GM19372 (cell line): ENCODE data around the gene VAC14.

Experiments
- ATAC-seq: cut with Tn5 transposase; IDR thresholded peaks from one replicate; pipeline ENCODE4 v1.9.1; 2021; ENCODE audit warnings: mild to moderate bottlenecking, low read depth, moderate library complexity; ENCODE audit not compliant: unreplicated experiment

VAC14 gene

GRCh38 chr16:70788668-70789594 lies 12.0 kb downstream of the VAC14 start:
- ATAC-seq, result no peak

GRCh38 chr16:70786020-70786755 lies 14.8 kb downstream of the VAC14 start:
- no peak for ATAC-seq

- no peak for ATAC-seq
These were observed 16.0 kb downstream of the VAC14 start for GRCh38 chr16:70784692-70785555.

GRCh38 chr16:70782237-70782636 lies 18.7 kb downstream of the VAC14 start:
- ATAC-seq, result no peak

- ATAC-seq, result no peak
These were observed 19.2 kb downstream of the VAC14 start for GRCh38 chr16:70781800-70782199.

GRCh38 chr16:70780546-70780945 lies 20.4 kb downstream of the VAC14 start:
- no peak for ATAC-seq

- ATAC-seq, result no peak
These were observed 21.6 kb downstream of the VAC14 start for GRCh38 chr16:70779361-70779760.

- ATAC-seq, result no peak
These were observed 22.1 kb downstream of the VAC14 start for GRCh38 chr16:70778901-70779309.

- ATAC-seq, result no peak
These were observed 23.0 kb downstream of the VAC14 start for GRCh38 chr16:70777973-70778406.

- ATAC-seq, result no peak
These were observed 23.5 kb downstream of the VAC14 start for GRCh38 chr16:70777496-70777895.

- ATAC-seq, result no peak
These were observed 25.6 kb downstream of the VAC14 start for GRCh38 chr16:70775399-70775798.

- ATAC-seq, result no peak
These were observed 26.7 kb downstream of the VAC14 start for GRCh38 chr16:70774261-70774660.

GRCh38 chr16:70772493-70772892 lies 28.5 kb downstream of the VAC14 start:
- ATAC-seq, result no peak

GRCh38 chr16:70770626-70771552 lies 30.1 kb downstream of the VAC14 start:
- ATAC-seq, result peak; percentile 72

- no peak for ATAC-seq
These were observed 30.7 kb downstream of the VAC14 start for GRCh38 chr16:70770291-70770625.

GRCh38 chr16:70769761-70770160 lies 31.2 kb downstream of the VAC14 start:
- no peak for ATAC-seq

GRCh38 chr16:70769131-70769530 lies 31.8 kb downstream of the VAC14 start:
- no peak for ATAC-seq

GRCh38 chr16:70768203-70768580 lies 32.8 kb downstream of the VAC14 start:
- ATAC-seq, result no peak

GRCh38 chr16:70767377-70768202 lies 33.4 kb downstream of the VAC14 start:
- no peak for ATAC-seq
